ENCODE data around the gene PRR32.

PRR32 gene

DNA sequence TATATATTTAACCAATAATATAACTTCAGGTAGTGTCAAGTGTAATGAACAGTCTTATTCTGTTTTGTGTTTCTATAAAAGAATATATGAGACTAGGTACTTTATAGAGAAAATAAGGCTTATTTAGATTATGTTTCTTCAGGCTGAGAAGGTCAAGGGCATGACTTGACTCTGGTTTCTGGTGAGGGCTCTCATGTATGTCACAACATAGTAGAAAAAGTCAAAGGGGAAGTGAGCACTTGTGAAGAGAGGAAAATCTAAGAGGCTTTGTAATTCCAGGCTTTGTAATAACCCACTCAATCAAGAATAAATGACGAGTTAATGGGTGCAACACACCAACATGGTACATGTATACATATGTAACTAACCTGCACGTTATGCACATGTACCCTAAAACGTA lies 27.6 kb downstream of the PRR32 start:
- H2AFZ ChIP-seq (ENCODE audit: low read length, unreplicated experiment), result no peak overlapping the region
- H3K4me3 ChIP-seq (ENCODE audit: low read depth, low read length), result no peak overlapping the region
- no peaks in the 10 kb centered on the region for H3K36me3 ChIP-seq (ENCODE audit: insufficient read depth, low read length)
- no peak overlapping the region for H3K27ac ChIP-seq (ENCODE audit: low read depth, low read length)
- no peaks in the 10 kb centered on the region for H3K79me2 ChIP-seq (ENCODE audit: control insufficient read depth, insufficient read depth, low read length, unreplicated experiment)
- H3K4me1 ChIP-seq (ENCODE audit: control insufficient read depth, insufficient read depth, low read length, unreplicated experiment), result no peaks in the 10 kb centered on the region
- no peaks in the 10 kb centered on the region for H3K27me3 ChIP-seq (ENCODE audit: insufficient read depth, low read length)

DNA sequence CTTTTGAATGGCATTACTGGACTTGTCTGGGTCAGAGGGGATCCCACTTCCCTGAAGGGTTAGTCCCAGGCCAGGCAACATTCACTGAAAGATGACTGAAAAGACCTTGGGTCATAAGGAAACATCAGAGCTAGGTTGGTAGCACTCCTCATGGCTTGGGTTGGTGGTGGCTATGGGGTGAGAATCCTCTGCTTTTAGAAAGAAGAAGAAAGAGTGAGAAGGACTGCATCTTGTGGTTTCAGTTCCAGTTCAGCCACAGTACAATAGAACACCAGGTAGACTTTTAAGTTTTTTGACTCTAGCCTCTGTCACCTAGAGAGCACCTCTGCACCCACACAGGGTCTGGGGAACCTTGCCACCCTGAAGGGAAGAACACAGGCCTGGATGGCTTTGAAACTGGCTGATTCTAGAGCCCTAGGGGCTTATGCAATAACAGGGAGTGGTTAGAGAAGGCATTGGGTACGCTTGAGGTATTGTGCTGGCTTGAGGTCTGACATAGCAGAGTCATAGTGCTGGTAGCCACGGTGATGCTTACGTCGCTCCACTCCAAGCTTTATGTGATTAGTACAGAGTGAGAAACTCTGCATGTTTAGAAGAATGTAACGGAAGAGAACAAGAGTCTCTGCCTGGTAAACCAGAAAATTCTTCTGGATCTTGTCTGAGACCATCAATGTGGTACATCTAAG lies 36.5 kb downstream of the PRR32 start:
- no peaks in the 10 kb centered on the region for H3K79me2 ChIP-seq (ENCODE audit: control insufficient read depth, insufficient read depth, low read length, unreplicated experiment)
- no peaks in the 10 kb centered on the region for H3K27me3 ChIP-seq (ENCODE audit: insufficient read depth, low read length)
- H3K27ac ChIP-seq (ENCODE audit: low read depth, low read length), result no peak overlapping the region
- no peaks in the 10 kb centered on the region for H3K4me1 ChIP-seq (ENCODE audit: control insufficient read depth, insufficient read depth, low read length, unreplicated experiment)
- no peak overlapping the region for H2AFZ ChIP-seq (ENCODE audit: low read length, unreplicated experiment)
- H3K4me3 ChIP-seq (ENCODE audit: low read depth, low read length), result no peak overlapping the region
- no peaks in the 10 kb centered on the region for H3K36me3 ChIP-seq (ENCODE audit: insufficient read depth, low read length)
